Stimulated activated CD4-positive, alpha-beta T cell treated with anti-CD3 and anti-CD28 coated beads, TNF-alpha, amount 100 ng/mL, for 1 hour (primary cell): ENCODE results near the gene CAMK1.
A peak's percentile ranks its signal among the peaks of the same experiment; 100 is the strongest.
"Not testable (repeated sequence)": the region's sequence is repeated elsewhere in the genome, so short reads cannot be mapped to it uniquely, and the experiment has no call there.

Source experiments
- DNase-seq, 3 donors: peaks; one replicate each; pipeline ENCODE4 v3.0.0-alpha.2; 2020; ENCODE audit warnings: low read depth in 3 of 3, low spot score in 1 of 3

CAMK1 gene

DNA sequence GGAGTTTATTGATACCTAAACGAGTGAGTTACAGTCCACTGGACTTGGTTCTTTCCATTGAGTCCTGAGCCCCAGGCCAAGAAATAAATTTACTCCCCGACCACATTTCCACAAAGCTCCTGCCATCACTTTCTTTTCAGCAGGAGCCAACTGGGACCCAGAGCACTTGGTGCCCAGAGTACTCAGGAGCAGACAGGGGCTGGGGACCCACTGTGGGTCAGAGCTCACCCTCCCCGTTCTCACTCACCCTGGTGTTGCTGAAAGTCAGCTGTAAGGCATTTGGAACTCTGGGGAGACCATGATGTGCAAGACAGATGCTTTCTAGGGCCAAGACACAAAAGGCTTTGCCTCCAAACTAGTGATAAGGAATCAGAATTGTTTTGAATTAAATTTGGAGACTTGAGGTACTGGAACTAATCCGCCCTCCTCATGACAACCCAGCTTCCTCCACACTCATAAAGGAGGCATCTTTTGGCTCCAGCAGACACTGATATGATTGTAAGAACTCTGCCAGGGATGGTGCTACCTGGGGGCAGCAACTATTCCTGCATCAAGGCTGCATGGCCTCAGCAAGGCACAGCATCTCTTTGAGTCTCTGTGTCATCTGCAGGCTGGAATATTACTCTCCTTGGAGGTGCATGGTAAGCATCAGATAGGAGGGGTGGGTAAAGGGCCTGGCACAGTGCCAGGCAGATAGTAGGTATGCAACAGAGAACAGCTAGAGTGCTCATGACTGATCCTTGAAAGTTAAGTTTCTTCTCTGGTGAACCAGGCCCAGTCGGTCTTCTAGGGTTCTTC, 7.3 kb upstream of the CAMK1 start:
- no peak for DNase-seq

DNA sequence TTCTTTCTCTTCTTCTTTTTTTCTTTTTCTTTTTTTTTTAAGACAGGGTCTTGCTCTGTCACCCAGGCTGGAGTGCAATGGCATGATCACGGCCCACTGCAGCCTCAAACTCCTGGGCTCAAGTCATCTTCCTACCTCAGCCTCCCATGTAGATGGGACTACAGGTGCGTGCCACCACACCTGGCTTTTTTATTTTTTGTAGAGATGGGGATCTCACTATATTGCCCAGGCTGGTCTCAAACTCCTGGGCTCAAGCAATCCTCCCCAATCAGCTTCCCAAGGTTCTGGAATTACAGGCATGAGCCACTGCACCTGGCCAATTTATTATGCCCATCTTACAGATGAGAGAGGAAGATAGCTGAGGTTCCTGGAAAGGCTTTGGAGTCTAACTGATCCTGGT, 1.3 kb upstream of the CAMK1 start:
- not testable (repeated sequence) for DNase-seq

DNA sequence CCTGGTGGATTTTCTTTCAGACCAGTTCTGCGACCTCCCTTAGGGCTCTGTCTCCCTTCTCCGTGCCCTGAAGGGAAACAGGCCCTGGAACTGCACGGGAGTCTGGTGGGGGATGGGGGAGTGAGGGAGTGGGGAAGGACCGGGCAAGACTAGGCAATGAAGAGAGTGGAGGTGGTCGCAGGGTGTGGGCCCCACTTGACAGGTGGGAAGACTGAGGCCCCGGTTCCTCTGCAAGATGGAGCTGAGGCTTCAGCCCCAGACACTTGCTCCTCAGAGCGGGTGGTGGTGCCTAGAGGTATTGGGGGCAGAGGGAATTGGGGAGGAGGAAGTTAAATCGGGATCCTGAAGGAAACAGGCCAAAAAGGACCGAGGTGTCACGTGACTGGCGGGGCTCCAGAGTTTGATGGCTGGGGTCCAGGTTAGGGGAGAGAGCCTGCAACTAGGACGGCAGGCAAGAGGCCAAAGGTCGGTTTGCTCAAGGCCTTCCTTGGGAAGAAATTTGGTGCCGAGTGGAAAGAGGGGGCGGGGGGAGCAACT, 597 bp upstream of the CAMK1 start:
- no peak for DNase-seq

DNA sequence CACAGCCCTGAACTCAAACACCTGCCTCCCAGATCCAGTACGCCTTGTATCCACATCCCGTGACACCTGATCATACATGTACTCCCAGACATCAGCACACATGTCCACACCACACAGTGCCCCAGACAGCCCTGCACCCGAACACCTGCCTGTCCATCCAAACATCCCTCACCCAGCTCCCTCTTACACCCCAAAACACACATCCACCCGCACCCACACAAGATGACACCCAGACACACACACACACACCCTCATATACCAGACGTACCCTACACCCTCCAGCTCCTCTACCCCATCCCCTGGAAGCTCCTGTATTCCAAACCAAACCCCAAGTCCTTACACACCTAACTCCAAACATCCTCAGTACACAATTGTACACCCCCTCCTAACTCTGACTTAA, 735 bp downstream of the CAMK1 start:
- DNase-seq = no peak

DNA sequence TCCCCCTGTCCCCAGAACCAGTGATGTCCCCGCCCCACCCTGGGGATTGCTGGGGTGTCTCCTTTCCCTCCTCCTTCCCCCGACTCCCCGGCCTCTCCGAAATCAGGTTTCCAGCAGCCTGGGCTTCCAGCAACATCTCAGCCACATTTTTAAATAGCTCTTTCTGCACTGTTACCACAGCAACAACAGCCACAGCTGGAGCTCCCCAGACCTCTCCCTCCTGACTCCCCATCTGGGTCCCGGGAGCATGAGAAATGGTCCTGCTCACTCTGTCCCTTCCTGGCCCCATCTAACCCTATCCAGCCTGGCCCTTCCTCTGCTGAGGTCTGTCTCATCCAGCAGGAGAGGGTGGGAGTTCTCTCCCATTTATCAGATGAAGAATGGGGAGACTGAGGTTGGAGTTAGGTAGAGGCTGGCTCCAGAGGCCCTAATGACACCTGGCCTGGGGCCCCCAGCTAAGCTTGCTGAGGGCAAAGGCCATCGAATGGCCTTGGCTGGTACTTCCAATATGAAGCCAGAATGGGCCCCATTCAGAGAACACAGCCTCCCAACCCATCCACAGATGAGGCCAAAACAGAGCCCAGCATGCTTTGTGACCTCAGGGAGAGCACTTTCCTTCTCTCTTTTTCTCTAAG, 1.5 kb downstream of the CAMK1 start:
- no peak for DNase-seq

DNA sequence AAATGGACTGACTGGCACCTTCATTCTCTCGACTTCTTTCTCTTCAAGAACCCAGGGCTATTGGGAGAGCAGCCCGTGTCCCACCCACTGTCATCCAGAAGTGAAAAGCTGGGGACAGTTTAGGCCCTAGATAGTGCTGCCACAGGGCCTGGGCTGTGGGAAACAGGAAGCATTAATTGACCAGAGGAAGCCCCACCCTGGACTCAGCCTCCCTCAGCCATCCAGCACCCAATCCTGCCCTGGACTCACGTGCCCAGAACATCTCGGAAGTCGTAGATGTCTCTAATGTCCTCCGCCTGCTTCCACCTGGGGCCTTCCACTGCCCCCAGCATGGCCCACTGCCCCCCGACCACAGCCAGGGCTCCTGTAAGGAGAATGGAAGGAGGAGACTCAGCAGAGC, 2.3 kb downstream of the CAMK1 start:
- no peak for DNase-seq

DNA sequence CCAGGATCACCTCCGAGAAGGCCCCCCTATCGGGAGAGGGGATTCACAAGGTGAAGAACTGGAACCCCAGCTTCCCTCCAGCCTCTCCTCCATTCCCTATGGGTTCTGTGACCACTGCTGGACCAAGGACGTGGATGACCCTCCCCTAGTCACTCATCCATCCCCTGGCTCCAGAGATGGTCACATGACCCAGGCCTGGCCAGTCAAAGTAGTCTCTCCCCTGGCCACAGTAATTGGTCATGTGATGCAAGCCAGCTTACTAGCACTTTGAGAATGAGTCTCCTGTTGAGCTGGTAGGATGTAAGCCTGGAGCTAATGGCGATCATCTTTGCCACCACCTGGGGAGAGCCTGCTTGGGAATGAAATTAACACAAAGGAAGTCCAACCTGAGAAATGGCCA, 3.9 kb downstream of the CAMK1 start:
- DNase-seq = no peak

DNA sequence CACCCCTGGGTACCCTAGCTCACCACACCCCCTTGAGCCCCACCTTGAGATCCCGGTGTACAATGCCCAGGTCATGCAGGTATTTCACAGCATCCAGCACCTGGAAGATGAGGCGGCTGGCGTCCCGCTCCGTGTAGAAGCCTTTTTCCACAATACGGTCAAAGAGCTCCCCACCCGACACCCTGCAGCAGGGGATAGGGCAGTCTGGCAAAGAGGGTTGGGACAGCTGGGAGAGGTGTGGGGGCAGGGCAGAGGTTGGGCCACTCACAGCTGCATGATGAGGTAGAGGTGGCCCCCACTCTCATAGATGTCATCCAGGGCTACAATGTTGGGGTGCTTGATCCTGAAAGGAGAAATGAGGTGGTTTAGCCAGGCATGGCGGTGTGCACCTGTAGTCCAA, 6.9 kb downstream of the CAMK1 start:
- DNase-seq = no peak

DNA sequence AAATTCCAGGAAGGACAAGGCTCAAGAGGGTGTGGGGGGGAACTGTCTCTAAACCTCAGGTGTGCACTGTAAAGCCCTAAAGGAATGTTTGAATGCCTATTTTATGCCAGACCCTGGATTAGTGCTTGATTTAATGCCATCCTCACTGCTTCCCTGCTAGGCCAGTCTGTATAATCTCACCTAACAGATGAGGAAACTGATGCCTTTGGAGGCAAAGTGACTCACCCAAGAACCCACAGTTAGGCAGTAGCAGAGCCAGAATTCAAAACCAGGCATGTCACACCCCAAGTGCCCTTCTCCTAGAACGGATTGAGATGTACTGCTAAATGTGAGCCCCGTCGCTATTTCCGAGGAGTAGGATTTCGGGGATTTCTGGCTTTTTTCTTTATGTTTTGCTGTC, 7.8 kb downstream of the CAMK1 start:
- DNase-seq = no peak

DNA sequence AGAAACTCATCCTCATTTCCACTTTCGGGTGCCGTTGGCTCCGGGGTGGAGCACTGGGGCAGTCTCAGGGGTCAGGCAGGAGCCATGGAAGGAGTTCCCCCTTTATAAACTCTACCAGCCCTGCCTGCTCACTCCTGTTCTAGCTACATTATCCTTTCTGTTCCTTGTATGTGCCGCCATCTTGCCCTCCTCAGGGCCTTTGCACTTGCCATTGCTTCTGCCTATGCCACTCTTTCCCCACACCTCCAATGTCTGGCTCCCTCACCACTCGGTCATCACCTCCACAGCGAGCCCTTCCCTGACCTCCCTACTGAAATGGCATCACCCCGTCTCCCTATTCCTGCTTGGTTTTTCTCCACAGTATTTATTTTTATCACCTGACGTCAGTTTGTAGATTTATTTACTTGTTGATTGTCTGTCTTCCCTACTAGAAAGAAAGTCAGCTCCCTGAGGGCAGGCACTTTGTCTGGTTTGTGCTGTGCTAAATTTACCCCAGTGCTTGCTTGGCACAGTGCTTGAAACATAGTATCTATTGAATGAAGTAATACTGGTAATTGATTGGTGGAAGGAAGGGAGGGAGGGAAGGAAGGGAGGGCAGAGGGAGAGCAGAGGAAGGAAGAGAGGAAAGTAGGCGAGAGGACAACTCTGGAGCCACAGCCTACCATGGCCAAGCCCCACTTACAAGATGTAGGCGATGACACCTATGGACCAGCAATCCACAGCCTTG, 8.8 kb downstream of the CAMK1 start:
- no peak for DNase-seq

DNA sequence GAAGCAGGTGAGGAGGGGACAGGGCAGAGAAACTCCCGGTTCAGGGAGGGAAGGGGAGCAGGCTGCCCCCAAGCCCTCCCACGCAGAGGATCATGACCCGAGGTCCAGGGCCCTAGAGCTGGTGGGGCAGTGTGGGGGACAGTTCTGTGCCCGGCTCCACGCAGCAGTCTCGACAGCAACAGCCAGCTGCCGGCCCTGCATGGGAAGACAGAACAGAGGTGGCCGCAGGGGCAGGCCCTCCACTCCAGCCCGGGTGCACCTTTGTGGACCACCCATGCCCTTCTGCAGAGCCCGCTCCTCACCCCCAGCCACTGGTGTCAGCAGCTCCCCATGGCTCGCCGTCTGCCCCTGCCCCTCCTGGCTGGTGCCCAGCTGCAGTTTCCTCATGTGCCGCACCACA, 12.3 kb downstream of the CAMK1 start:
- DNase-seq = no peak

DNA sequence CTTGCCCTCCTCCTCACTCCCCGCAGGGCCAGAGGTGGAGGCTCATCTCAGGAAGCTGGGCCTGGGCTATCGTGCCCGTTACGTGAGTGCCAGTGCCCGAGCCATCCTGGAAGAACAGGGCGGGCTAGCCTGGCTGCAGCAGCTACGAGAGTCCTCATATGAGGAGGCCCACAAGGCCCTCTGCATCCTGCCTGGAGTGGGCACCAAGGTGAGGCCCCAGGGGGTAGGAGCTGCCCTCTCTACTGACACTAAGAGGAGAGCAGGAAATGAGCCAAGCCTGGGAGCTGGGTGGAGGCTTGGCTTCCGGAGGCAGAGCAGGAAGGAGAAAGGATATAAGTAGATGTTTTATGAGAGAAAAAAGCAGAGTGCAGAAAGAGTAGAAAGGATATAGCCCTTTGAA, 15.1 kb downstream of the CAMK1 start:
- no peak for DNase-seq

DNA sequence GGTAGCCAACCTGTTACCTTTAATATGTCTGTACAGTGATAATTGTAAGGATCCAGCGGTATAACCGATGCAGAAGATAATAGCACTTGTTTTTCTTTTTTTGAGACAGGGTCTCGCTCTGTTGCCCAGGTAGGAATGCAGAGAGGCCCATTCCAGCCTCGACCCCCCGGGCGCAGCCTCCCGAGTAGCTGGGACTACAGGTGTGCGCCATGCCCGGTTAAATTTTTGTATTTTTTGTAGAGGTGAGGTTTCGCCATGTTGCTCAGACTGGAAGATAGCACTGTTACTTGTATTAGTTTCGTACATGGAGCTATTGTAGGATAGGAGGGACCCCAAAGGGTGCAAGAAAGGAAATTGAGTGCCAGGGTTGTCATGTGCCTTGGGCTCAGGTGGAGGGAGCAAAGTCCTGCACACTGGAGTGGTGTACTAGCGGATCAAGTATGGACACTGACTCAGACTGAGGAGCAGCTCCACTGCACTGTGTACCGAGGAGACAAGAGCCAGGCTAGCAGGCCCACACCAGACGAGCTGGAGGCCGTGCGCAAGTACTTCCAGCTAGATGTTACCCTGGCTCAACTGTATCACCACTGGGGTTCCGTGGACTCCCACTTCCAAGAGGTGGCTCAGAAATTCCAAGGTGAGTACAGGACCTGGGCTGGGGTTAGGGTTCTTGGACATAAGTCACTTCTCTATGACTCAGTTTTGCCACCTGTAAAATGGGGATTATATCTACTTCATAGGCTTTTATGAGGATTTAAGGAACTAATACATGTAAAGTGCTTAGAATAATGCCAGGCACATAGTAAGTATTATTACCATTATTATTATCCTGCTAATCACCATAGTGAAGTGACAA, 19.0 kb downstream of the CAMK1 start:
- DNase-seq = no peak

DNA sequence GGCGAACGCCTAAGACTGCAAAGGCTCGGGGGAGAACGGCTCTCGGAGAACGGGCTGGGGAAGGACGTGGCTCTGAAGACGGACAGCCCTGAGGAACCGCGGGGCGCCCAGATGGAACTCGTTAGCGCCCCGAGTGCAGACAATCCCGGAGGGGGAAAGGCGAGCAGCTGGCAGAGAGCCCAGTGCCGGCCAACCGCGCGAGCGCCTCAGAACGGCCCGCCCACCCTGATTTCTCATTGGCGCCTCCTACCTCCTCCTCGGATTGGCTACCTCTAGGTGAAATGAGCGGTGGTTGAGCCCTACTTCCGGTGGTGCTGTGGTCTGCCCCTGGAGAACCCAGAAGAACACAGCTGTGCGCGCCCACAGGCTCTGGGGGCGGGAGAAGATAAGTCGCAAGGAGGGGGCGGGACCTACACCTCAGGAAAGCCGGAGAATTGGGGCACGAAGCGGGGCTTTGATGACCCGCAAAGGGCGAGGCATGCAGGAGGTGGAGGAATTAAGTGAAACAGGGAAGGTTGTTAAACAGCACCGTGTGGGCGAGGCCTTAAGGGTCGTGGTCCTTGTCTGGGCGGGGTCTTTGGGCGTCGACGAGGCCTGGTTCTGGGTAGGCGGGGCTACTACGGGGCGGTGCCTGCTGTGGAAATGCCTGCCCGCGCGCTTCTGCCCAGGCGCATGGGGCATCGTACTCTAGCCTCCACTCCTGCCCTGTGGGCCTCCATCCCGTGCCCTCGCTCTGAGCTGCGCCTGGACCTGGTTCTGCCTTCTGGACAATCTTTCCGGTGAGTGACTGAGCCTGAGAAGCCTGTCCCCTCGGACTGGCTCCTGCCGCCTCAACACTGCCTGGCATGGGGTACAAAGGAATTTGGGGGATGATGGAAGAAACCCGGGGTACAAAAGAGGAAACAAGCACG, 19.8 kb downstream of the CAMK1 start, which contains the start of gene OGG1:
TSS of gene OGG1 (plus strand) at position 308 of the 911 bp plus-strand sequence. CDS start at position 643, 335 bp downstream.
- DNase-seq = peak; percentile 81 to 83 (median 81)

DNA sequence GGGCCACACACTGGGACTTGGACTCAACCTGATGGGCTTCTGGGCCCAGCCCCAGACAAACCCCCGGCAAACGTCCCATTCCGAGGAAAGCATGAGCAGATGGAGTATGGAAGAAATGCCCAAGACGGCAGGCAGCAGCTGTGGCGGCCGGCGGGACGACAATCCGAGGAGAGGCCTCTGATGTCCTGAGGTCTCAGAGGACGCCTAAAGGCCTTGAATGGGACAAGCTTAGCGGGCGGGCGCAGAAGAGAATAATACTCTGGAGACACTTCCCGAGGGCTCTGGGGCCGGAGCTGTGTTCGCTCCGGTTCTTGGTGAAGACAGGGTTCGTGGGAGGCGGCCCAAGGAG, 20.5 kb downstream of the CAMK1 start:
- DNase-seq = no peak

DNA sequence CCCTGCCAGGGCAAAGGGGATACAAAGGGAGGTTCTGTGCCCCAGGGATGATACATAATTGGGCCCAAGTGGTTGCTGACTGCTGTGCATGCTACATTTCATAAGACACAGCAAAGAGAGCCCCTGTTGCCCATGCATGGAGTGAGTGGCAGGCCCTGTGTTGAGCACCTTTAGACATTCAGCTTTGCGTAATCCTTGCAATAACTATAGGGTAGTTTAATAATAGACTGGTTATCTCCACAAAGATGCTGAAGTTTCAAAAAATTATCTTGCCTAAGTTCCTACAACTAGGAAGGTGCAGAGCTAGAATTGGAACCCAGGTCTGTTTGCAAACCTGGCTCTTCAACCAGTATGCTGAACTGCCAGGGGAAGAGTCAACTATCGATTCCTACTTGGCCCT, 21.7 kb downstream of the CAMK1 start:
- no peak for DNase-seq

DNA sequence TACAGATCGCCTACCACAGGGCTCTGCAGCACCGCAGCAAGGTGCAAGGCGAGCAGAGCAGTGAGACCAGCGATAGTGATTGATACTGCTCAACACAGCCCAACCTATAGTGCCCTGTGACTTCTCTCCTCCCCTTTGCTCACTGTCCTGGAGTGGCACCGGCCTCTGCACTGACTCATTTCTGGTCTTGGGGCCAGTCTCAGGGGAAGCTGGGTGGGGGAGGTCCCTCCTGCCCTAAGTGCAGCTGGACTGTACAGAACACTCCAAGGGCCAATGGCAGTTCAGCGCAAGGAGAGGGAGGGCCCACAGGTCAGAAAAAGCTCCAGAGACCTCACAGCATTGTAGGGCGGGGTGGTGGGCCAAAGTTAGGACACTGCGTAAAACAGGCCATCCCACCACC, 22.5 kb downstream of the CAMK1 start:
- no peak for DNase-seq

DNA sequence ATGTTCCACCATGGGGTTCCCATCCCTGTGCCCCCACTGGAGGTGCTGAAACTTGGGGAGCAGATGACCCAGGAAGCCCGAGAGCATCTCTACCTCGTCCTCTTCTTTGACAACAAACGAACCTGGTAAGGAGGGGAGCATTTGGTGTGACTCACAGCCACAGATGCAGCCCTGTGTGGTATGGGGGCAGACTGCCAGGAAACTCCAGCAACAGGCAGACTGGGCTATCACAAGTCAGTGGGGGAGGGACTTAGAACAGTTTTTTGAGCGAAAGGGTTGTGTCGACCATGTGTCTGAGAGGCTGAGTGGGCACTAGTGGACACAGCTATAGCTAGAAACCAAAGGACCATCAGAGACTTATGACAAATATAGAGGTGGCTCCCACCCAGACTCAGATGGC, 23.4 kb downstream of the CAMK1 start:
- no peak for DNase-seq

DNA sequence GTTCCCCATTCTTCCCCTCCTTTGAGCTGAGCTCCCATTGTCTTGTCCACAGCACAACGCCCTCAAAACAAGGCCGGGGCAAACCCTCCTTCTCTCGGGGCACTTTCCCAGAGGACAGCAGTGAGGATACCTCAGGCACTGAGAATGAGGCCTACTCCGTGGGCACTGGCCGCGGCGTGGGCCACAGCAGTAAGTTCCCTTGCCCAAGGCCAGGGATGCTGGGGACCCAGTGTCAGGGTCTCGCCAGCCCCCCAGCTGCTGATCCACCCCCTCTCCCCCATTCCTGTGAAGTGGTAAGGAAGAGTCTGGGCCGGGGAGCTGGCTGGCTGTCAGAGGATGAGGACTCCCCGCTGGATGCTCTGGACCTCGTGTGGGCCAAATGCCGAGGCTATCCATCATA, 24.2 kb downstream of the CAMK1 start:
- DNase-seq = no peak

DNA sequence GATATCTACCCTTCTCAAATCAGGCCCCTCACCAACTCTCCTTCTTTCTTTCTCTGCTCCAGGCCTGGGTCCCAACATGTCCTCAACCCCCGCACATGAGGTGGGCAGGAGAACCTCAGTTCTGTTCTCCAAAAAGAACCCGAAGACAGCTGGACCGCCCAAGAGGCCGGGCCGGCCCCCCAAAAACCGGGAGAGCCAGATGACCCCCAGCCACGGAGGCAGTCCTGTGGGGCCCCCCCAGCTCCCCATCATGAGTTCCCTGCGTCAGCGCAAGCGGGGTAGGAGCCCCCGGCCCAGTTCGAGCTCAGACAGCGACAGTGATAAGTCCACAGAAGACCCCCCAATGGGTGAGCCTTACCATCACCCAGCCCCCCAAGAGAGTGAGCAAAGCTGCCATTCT, 25.6 kb downstream of the CAMK1 start:
- no peak for DNase-seq
